Measurements from ENCODE around the gene IKBKG.
A peak's percentile ranks its signal among the peaks of the same experiment; 100 is the strongest.
"Not testable (repeated sequence)": the region's sequence is repeated elsewhere in the genome, so short reads cannot be mapped to it uniquely, and the experiment has no call there.

IKBKG gene

GRCh38 chrX:154526901-154527675, 20.3 kb upstream of the IKBKG start:
- peak; percentile 75 for DNase-seq

GRCh38 chrX:154529206-154529612, 18.2 kb upstream of the IKBKG start:
- no peak for DNase-seq

GRCh38 chrX:154530286-154530685, 17.1 kb upstream of the IKBKG start:
- no peak for DNase-seq

GRCh38 chrX:154531626-154532025, 15.8 kb upstream of the IKBKG start:
- peak; percentile 29 for DNase-seq

- DNase-seq: no peak
Measured at GRCh38 chrX:154532690-154533089, 14.7 kb upstream of the IKBKG start.

GRCh38 chrX:154534526-154535322, 12.7 kb upstream of the IKBKG start:
- DNase-seq: peak; percentile 77

- no peak for DNase-seq
Measured at GRCh38 chrX:154535892-154536291, 11.5 kb upstream of the IKBKG start.

GRCh38 chrX:154539077-154539476, 8.3 kb upstream of the IKBKG start:
- no peak for DNase-seq

- not testable (repeated sequence) for DNase-seq
Measured at GRCh38 chrX:154540365-154540764, 7.1 kb upstream of the IKBKG start.

GRCh38 chrX:154540897-154541535, 6.4 kb upstream of the IKBKG start:
- no peak for DNase-seq

- DNase-seq: no peak
Measured at GRCh38 chrX:154541589-154541895, 5.9 kb upstream of the IKBKG start.

- DNase-seq: peak; percentile 94
Measured at GRCh38 chrX:154541896-154542722, 5.3 kb upstream of the IKBKG start.

GRCh38 chrX:154542723-154543424, 4.5 kb upstream of the IKBKG start:
- no peak for DNase-seq

GRCh38 chrX:154545673-154546274, 1.6 kb upstream of the IKBKG start:
- no peak for DNase-seq

GRCh38 chrX:154546354-154547244, 821 bp upstream of the IKBKG start, which contains the start of gene G6PD:
Gene G6PD, minus strand, starts transcription at chrX:154546846. Its CDS starts 691 bp downstream, at chrX:154546155.
- DNase-seq: peak; percentile 64

- DNase-seq: no peak
Measured at GRCh38 chrX:154548028-154548316, 552 bp downstream of the IKBKG start.

- DNase-seq: no peak
Measured at GRCh38 chrX:154549766-154550165, 2.3 kb downstream of the IKBKG start.

- not testable (repeated sequence) for DNase-seq
Measured at GRCh38 chrX:154552112-154552806, 4.8 kb downstream of the IKBKG start.

- not testable (repeated sequence) for DNase-seq
Measured at GRCh38 chrX:154558060-154558690, 10.8 kb downstream of the IKBKG start.

- DNase-seq: not testable (repeated sequence)
Measured at GRCh38 chrX:154558896-154559295, 11.5 kb downstream of the IKBKG start.
